ENCODE results near the gene STIM1.
A peak's percentile ranks its signal among the peaks of the same experiment; 100 is the strongest.

Gene STIM1

DNA sequence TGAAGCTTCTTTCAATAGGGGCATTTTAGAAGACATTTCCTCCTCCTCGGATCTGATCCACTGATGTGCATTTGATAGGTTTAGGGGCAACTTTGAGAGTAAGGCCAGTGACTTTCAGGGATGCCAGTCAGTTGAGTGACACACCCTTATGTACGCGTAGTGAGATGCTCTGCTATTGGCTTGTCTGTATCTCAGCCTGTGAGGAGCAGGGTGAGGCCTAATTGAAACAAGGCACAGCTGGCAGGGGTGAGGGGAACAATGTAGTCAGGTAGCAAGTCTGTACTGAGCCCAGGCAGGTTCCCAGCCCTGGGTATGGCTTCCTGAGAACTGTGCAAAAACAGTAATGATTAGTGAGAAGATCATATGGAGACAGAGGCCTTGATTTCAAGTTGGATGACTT lies 61.5 kb downstream of the STIM1 start:
- DNase-seq (ENCODE audit: low read depth, low spot score) = no peak

DNA sequence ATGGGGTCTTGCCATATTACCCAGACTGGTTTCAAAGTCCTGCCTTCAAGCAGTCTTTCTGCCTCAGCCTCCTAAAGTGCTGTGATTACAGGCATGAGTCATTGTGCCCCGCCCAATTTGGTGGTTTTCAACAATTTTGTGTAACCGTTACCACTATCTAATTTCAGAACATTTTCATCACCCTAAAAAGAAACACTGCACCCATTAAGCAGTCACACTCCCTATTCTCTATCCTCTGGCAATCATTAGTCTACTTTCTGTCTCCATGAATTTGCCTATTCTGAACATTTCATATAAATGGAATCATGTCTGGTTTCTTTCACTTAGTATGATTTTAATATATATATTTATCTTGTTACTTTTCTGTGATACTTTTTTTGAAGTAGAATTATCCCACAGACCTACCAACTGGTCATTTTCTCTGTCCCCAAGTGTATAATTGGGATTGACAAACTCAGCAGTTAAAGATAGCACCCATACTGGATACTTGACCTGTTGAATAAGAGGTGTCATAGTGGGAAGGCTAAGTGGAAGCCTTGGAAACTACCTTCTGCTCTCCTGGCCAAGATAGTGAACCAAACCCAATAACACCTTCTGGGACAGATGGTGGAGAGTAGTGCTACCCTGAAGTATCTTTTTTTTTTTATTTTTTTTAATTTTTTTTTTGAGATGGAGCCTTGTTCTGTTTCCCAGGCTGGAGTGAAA lies 64.8 kb downstream of the STIM1 start:
- DNase-seq (ENCODE audit: low read depth, low spot score) = no peak

DNA sequence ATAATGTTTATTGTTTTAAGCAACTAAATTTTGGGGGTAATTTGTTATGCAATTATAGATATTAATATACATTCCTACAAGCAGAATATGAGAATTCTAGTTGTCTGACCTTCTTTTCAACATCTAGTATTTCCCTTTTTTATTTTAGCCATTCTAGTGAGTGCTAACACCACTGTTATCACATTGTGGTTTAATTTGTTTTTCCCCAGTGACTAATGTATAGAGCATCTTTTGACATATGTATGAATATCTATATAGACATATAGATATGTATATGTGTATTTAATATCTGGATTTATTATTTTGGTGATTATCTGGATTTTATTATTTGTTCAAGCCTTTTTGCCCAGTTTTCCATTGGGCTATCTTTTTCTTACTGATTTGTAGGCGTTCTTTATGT lies 66.6 kb downstream of the STIM1 start:
- no peak for DNase-seq (ENCODE audit: low read depth, low spot score)

DNA sequence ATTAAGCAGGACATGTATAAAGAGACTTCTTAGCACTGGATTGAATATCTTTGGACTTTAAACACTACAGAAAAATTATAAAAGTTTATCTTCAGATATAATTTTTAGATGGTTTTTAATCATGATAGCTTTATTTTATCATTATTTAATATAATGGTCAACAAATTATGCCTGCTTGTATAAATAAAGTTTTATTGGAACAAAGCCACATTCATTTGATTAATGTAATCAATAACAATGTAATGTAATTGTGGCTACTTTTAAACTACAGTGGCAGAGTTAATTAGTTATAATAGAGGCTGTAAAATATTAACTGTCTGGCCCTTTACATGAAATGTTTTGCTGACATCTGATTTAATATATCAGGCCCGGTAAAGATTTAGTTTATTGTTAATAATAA lies 70.0 kb downstream of the STIM1 start:
- DNase-seq (ENCODE audit: low read depth, low spot score) = no peak

DNA sequence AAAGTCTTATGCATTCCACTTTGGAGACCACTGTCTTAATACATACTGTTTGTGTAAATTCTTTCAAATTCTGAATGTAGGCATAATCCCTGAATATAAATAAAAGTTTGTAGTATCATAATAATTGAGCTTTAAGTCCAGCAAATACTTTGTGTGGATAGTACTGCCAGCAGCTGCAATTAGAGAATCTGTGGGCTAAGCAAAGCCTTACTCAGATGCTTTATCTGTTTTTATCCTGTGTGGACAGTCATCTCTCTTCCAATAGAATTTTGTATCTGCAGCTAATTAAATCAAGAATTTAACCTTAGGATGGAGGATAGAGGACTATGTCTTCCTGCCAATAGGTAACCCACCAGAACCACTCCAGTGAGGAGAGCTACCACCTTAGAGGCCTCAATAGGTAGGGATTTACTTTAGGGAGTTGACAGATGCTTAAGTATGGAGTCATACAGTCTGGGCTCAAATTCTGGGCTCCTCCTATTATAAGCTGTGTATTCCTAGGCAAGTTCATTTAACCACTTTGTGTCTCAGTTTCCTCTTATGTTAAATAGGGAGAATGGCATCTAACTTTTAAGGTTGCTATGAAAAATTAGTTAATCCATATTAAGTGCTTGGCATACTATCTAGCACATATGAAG lies 71.1 kb downstream of the STIM1 start:
- no peak for DNase-seq (ENCODE audit: low read depth, low spot score)

DNA sequence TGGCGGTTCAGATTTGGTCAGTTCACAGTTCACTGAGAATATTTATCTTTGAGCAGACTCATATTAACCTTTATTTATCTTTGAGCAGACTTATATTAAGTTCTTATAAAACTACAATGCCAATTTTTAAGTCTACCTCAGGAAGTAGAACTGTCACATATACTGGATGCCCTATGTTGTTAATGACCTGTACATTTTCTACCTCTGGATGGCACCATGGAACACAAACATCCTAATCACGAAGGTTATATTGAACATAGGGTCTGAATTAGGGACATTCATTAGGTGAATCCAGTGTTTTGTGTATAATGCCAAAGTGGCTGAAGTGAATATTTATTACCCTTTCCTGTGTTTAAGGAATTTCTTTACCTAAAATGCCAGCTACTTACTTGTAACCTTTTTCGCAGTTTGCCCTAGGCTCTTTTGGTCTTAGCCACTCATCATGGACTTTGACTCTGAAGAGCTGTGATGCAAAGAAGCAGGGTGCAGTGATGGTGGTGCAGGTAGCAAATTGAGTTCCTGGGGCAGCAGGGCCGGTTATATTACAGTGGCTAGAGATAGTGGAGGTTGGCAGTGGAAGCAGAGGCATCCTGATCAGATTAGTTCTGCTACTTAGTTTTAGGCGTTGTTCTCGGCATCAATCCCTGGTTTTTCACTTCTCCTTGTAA lies 71.8 kb downstream of the STIM1 start:
- DNase-seq (ENCODE audit: low read depth, low spot score) = no peak

DNA sequence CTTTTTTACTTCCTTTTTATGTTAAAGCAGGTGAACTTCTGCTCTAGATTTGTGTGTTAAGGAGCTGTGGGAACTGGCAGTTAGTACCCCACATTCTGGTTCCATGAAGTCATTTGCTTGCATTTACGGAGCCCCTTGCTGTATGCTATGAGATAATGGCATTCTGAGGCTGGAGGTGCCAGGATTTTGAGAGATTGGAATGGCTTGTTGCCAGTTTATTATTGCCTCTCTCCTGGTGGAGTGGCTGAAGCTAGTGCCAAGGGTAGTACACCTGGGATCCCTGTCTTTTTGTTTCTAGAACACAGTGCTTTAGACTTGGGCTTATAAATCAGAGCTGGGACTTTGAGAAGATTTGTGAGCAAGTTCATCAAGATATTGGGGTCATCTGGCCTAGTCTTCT lies 73.8 kb downstream of the STIM1 start:
- DNase-seq (ENCODE audit: low read depth, low spot score) = no peak

DNA sequence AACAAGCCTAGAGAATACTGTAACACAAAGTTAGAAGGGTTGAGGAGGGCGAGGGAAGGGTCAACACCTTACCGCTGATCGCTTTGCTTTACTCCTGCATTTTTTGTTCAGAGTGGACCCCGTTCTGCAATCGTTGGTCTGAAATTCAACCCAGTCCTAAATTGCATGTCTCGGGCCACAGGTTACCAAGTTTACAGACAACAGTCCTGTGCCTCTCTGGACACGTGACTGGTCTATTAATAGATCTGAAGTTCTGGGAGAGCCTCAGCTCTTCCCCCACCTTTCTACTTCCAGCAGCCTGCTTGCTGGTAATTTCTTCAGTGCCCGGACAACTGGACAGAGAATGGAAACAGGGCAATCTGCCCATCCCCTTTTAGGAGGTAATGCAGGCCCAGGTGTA lies 74.2 kb downstream of the STIM1 start:
- no peak for DNase-seq (ENCODE audit: low read depth, low spot score)

DNA sequence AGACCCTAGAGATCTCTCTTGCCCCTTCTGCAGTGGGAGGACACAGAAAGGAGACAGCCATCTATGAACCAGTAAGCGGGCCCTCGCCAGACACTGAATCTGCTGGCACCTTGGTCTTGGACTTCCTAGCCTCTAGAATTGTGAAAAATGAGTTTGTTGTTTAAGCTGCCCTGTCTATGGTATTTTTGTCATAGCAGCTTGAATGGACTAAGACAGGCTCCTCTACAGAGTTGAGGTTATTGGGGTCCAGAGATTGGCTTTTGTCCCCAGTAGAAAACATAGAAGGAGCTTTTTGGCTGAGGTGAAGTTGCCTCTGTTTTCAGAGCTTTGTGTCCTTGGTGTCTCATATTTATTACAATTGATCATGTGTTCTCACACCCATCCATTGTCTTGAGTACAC lies 77.2 kb downstream of the STIM1 start:
- no peak for DNase-seq (ENCODE audit: low read depth, low spot score)

DNA sequence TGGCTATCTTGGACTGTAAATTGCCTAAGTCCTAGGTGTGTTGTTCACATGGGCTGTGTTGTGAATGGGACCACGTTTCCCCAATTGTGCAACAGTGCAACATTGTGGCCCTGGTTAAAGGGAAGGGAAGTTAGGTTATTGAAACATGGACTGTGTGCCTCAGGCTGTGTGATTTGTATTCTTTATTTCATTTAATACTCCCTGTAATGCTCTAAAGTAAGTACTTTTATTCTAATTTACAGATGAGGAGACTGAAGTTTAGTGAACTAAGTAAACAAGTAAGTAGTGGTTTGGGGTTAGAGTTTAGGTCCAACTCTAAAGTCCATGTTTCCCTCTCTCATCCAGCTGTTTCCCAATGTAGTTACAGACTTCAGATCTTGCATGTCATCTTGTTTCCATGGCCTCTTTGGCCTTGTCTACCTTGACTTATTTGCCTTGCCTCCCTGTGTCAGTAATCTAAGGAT lies 77.7 kb downstream of the STIM1 start:
- no peak for DNase-seq (ENCODE audit: low read depth, low spot score)

DNA sequence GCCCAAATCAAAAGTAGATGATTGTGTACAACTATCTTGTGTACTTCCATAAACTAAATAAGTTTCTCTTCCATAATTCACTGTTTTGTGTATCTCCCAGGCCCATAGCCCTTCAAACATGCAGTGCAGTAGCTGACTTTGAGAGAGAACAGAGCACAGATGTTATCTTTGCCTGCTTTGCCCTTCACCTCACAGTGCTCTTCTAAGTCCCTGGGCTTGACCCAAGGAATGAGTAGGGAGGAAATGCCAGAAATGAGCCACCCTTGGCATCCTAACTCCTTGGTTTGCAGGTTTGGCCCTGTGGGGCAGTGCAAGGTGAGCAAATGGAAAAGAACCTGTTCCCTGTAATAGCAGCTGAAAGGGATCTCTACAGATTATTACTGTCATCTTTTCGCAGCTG lies 79.2 kb downstream of the STIM1 start:
- no peak for DNase-seq (ENCODE audit: low read depth, low spot score)

DNA sequence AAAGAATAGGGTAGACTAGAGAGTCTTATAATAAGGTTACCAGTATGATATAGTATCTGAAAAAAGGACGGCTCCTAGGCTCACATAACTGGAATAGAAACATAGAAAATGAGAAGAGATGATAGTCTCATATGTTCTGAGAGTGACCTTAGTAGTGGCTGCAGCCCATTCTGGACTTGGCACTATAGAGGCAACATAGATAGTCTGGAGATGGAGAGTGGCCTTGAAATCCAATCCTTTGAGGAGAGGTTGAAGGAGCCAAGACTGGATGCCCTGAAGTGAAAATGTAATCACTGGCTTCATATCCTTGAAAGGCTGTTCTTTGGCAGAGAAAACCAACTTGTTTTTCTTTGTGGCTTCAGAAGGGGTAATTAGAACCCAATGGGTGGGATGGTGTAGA lies 81.1 kb downstream of the STIM1 start:
- DNase-seq (ENCODE audit: low read depth, low spot score) = no peak

DNA sequence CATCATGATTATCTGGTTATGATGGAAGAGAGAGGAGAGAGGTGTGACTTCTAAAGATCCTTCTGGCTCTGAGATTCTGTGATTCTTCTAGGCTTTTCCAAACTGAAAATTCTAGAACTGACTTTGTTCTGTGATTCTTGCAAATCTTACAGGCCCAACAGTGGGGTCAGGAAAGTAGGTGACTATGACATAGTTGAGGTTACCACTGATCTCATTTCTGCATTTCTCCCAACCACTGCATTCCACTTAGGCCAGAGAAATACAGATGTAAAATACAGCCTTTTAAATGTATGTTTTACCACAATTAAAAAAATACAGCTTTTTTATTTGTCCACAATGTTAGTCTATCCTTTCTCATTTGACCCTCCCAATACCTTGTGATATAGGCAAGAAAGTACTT lies 83.7 kb downstream of the STIM1 start:
- DNase-seq (ENCODE audit: low read depth, low spot score) = peak; percentile 39

DNA sequence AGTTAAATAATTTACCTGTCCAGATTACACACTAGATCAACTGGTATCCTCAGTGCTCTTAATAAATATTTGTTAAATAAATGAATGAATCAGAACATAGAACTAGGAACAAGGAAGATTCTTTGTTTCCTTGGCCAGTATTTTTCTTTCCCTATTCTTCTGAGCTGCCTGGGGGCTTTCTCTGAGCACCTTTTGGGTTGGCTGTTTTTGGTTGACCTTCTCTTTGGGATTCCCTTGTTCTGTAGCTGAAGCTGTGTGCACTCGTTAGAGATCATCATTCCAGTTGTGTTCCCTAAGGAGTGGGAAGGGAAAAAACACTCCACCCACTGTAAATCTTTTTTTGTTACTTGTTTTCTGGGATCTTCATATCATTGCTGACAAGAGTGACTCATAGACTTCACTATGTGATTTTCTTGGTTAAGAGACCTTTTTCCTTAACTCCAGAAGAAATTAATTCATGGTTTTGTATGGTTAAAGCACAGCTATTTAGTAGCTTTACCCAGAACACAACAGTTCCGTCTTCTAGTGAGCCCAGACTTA lies 84.3 kb downstream of the STIM1 start:
- no peak for DNase-seq (ENCODE audit: low read depth, low spot score)

DNA sequence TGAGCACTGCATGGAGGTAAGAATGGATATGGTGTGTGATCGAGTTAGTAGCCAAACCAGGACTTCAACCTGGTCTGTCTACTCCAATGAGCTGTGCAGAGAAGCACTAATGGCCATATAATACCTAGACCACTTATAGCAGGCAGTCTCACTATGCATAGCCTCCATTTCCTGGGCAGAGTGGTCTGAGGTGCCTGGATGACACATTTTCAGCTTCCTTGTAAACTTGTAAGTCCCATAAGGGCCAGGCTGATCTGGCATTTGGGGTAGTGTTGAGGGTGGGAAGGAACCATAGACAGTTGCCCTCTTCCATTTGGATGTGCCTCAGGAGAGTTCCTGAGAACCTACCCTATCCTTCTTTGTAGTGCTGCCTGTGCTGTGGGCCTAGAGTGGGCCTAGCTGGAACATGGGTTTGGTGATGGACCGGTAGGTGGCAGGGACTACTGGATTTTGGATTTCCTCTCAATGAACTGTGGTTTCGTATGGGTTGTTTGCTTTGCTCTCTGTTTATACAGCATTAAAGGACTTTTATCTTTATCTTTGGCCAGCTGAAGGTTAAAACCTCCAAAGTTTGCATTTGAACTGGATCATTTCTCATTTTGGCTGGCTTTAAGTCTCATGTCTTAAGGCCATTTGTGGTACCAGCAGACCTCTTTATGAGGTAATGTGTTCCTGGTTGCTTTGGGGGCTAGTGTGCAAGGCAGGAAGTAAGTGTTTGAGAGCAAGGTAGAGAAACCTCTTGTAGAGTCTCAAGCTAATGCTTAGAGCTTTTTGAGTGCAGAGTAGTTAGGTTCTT lies 86.9 kb downstream of the STIM1 start:
- DNase-seq (ENCODE audit: low read depth, low spot score) = no peak

DNA sequence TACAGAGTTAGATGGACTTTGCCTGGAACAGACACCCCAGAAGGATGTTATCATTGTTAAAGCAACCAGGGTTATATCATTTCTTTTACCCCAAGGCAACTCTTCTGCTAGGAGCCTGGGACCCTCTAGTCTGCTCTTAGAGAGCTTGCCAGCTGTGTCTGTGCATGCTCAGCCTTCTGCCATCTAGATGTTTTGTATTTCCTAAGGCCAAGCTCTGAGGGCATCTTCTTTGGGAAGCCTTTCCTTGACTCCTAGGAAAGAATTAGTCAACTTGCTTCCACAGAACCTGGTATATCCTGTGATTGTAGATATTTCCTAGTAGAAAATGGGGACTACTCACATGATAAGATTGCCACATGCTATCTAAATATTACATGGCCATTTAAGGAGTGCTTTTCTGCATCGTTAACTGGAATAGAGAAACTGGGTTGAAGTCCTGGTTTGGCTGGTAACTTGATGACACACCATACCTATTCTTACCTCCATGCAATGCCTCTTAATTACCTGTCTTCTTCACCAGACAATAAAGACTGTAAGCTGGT lies 87.6 kb downstream of the STIM1 start:
- no peak for DNase-seq (ENCODE audit: low read depth, low spot score)

DNA sequence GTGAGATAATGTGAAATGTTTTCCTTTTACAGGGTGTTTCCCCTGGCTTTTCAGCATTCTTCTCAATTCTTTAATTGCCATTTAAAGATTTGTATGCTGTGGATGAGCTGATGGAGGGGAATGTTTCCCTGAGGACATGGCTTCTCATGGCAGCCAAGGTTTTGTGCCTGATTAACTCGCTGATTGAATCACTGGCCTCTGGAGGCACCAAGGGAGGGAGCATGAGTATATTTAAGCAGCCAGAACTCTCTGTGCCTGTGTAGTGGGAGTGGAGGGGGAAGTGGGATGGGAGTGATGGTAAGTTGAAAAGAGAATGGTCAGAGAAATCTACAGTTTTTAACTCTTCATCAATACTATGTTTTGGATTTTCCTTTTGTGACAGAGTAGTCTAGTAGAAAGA lies 88.7 kb downstream of the STIM1 start:
- no peak for DNase-seq (ENCODE audit: low read depth, low spot score)

DNA sequence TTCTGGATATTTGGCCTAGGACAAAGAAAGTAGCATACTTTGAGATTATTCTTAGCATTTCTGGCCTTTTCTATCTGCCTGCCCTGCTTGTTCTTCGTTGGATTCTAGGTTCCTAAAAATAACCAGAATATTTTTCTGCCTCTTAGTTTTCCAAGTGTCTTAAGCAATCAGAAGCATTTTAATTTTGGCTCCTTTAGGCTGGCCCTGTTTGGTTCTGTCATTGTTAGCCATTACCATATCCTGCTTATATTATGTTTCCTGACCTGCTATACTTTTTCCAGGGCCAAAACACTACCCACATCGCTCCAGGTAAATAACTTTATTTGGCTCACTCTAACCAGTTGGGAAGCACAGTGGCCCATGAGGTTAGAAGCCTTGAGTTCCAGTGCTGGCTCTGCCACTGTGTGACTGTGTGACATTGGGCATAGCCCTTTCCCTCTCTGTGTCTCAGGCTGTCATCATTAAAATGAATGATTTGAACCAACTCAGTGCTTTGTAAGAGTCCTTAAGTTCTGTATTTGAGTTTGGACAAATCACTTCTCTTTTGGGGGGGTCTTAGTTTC lies 91.1 kb downstream of the STIM1 start:
- no peak for DNase-seq (ENCODE audit: low read depth, low spot score)

DNA sequence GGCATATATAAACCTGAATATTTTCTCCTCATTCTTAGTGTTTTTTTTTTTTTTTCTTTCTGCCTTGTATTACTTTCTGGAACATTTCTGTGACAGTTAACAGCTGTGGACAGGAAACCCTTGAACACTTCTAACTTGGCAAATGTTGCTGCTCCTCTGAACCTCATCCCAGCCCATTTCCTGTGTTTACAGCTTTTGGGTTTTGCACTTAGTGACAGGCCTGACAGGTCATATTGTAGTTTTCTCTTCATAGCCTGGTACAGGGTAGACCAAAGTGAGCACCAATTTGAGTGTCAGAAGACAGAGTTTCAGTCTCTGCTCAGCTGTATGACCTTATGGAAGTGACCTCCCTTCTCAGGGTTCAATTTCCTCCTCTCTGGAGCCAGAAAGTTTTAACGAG lies 91.6 kb downstream of the STIM1 start:
- no peak for DNase-seq (ENCODE audit: low read depth, low spot score)

DNA sequence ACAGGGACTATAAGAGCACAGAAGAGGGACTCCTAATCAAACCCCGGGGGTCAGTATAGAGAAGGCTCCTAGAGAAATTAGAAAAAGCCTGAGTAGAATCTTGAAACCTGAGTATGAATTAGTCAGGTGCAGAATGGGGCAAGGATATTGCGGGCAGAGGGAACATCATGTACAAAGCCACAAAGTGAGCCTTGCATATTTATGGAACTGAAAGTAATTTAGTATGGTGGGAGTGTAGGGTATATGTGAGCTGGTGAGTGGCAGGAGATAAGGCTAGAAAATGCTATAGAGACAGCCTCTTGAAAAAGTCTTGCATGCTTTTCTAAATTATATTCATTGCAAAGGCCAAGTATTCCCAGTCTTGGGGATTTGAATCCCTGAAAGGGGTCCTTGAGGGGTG lies 93.7 kb downstream of the STIM1 start:
- no peak for DNase-seq (ENCODE audit: low read depth, low spot score)

DNA sequence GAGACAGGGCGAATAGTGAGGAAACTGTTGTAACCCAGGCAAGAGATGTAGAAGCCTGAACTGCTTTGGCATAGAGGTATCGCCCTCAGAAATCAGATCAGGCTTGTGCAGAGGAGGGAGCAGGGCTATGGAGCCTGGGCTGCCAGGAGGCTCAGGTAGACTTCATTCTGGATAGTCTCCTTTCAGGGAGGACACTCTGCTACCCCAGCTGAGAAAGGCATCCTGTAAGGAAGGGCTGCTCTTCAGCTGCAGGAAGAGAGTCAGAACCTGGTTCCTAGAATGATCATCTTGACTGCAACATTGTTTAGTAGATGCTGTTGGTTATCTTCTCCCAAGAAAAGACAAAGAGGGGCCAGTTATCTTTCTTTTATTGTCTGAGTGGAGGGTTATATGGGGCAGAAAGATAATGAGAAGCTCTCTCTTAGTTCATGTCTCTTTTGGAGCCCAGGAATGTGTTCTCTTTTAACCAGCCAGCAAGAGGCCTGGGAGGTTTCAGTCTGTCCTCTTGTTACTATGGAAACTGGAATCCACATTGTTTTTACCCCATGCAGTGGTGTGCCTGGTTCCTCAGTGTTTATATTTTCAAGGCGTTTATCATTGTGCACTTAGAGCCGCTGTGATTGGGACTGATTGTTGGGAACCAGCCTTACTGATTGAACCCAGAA lies 95.7 kb downstream of the STIM1 start:
- DNase-seq (ENCODE audit: low read depth, low spot score) = peak; percentile 58
